Tibial artery (tissue), 4 donors: ENCODE measurements around the gene MAP1LC3B2.
"Not testable (repeated sequence)": the region's sequence is repeated elsewhere in the genome, so short reads cannot be mapped to it uniquely, and the experiment has no call there.

Experiments used
- DNase-seq, 2 donors: peaks; one replicate each; pipeline ENCODE4 v3.0.0-alpha.2; 2019
- H3K27ac ChIP-seq, 2 donors: fragments of 200-600 bp; sonication (generic) in 1 of 2; 1 replicate in 1 of 2; 2 replicates in 1 of 2; pipeline ENCODE4 v1.5.1; 2018 to 2019; ENCODE audit warnings: mild to moderate bottlenecking in 1 of 2
- H3K27me3 ChIP-seq, 2 donors: fragments of 200-600 bp; sonication (generic) in 1 of 2; one replicate each; pipeline versions ENCODE4 v1.5.1 to v1.6.0; 2016 to 2019
- H3K36me3 ChIP-seq, 3 donors: fragments of 200-600 bp; sonication (generic) in 2 of 3; one replicate each; pipeline ENCODE4 v1.5.1; 2016 to 2019; ENCODE audit warnings: mild to moderate bottlenecking in 2 of 3
- H3K4me1 ChIP-seq, 4 donors: fragments of 200-600 bp; sonication (generic) in 2 of 4; 1 replicate in 3 of 4; 2 replicates in 1 of 4; pipeline ENCODE4 v1.5.1; 2016 to 2019
- H3K4me3 ChIP-seq, 2 donors: fragments of 200-600 bp; sonication (generic) in 1 of 2; 1 replicate in 1 of 2; 2 replicates in 1 of 2; pipeline ENCODE4 v1.5.1; 2018 to 2019; ENCODE audit warnings: mild to moderate bottlenecking in 2 of 2
- H3K9me3 ChIP-seq, 3 donors: fragments of 200-600 bp; sonication (generic) in 1 of 3; one replicate each; pipeline ENCODE4 v1.5.1; 2016 to 2019
- CTCF ChIP-seq, 2 experiments: fragments of 200-600 bp in 1 of 2; fragments of 450-650 bp in 1 of 2; IDR thresholded peaks; one replicate each; pipeline ENCODE4 v1.5.1; 2017 to 2019; ENCODE audit warnings: antibody characterized with exemption in 2 of 2, mild to moderate bottlenecking in 1 of 2, moderate library complexity in 1 of 2
- intact Hi-C: fragments of 100-400 bp; cut with DNase I; formaldehyde crosslinking; loops from one replicate; pipeline ENCODE4 v1.15.0; 2023; ENCODE audit warnings: low total_unique reads

MAP1LC3B2 gene

GRCh38 chr12:116562090-116562489, 2.9 kb downstream of the MAP1LC3B2 start:
- Histone ChIP-seq H3K9me3 (no peaks in the 10 kb centered on the region), H3K4me1 (peaks cover 0 to 14% (median 0%) of the 10 kb centered on the region in 4 donors), H3K4me3 (no peak overlapping the region), H3K36me3 (no peaks in the 10 kb centered on the region), H3K27ac (no peak overlapping the region), H3K27me3 (no peaks in the 10 kb centered on the region)
- no peak for TF ChIP-seq CTCF (IDR thresholded peaks at IDR 0.05)
- DNase-seq: no peak
- intact Hi-C loops: no loop called here

- H3K27ac ChIP-seq: no peak overlapping the region
- no peaks in the 10 kb centered on the region for H3K36me3 ChIP-seq
- intact Hi-C loops: no loop called here
- H3K4me3 ChIP-seq: no peak overlapping the region
- TF ChIP-seq CTCF (IDR thresholded peaks at IDR 0.05): no peak
- no peak for DNase-seq
- H3K27me3 ChIP-seq: no peaks in the 10 kb centered on the region
- H3K9me3 ChIP-seq: no peaks in the 10 kb centered on the region
- H3K4me1 ChIP-seq: peaks cover 0 to 14% (median 0%) of the 10 kb centered on the region in 4 donors
Observed at GRCh38 chr12:116563262-116563661, 4.1 kb downstream of the MAP1LC3B2 start.

- Histone ChIP-seq H3K4me1 (peaks cover 0 to 9% (median 0%) of the 10 kb centered on the region in 4 donors), H3K4me3 (no peak overlapping the region)
Observed at GRCh38 chr12:116564080-116564479, 4.9 kb downstream of the MAP1LC3B2 start.

GRCh38 chr12:116565221-116565620, 6.0 kb downstream of the MAP1LC3B2 start:
- H3K4me3 ChIP-seq, H3K36me3 ChIP-seq, intact Hi-C loops, H3K4me1 ChIP-seq, H3K9me3 ChIP-seq, H3K27ac ChIP-seq, H3K27me3 ChIP-seq, DNase-seq: not testable (repeated sequence)

More at GRCh38 chr12:116564080-116564479, 4.9 kb downstream of the MAP1LC3B2 start:
- no peak for DNase-seq
- Histone ChIP-seq H3K27ac (no peak overlapping the region), H3K36me3 (no peaks in the 10 kb centered on the region), H3K9me3 (no peaks in the 10 kb centered on the region), H3K27me3 (no peaks in the 10 kb centered on the region)
- no peak for TF ChIP-seq CTCF (IDR thresholded peaks at IDR 0.05)
- intact Hi-C loops: no loop called here

- no peaks in the 10 kb centered on the region for H3K4me1 ChIP-seq
- TF ChIP-seq CTCF (IDR thresholded peaks at IDR 0.05): no peak
- intact Hi-C loops: no loop called here
Observed at GRCh38 chr12:116565963-116566362, 6.8 kb downstream of the MAP1LC3B2 start.

GRCh38 chr12:116568203-116568602, 9.0 kb downstream of the MAP1LC3B2 start:
- intact Hi-C loops: no loop called here
- Histone ChIP-seq H3K27me3 (no peaks in the 10 kb centered on the region), H3K9me3 (no peaks in the 10 kb centered on the region), H3K4me1 (no peaks in the 10 kb centered on the region), H3K4me3 (no peak overlapping the region), H3K27ac (no peak overlapping the region), H3K36me3 (no peaks in the 10 kb centered on the region)
- DNase-seq: no peak
- TF ChIP-seq CTCF (IDR thresholded peaks at IDR 0.05): no peak

More at GRCh38 chr12:116565963-116566362, 6.8 kb downstream of the MAP1LC3B2 start:
- Histone ChIP-seq H3K27ac (no peak overlapping the region), H3K27me3 (no peaks in the 10 kb centered on the region), H3K36me3 (no peaks in the 10 kb centered on the region), H3K9me3 (no peaks in the 10 kb centered on the region), H3K4me3 (no peak overlapping the region)
- DNase-seq: no peak
